A673 (cell line): ENCODE results near the gene FTO. TPM values are rescaled to one million over a fixed set of nuclear protein-coding genes. Genes with fewer than 3 reads are reported as not detected.

Experiments used
- BruUV-seq: library from RNA; stranded (reverse); fragments of 400-500 nt; replicated peaks from 2 replicates; lab custom pipeline; 2021; lab: Mats Ljungman, UMichigan
- CTCF ChIA-PET: fragments of 300-600 bp; sonication (Branson Sonifier 250); formaldehyde crosslinking; loops from one replicate; lab custom pipeline; 2022; ENCODE audit warnings: antibody characterized with exemption; lab: Charles Lee
- POLR2A ChIA-PET: fragments of 300-600 bp; sonication (Branson Sonifier 250); formaldehyde crosslinking; loops from one replicate; lab custom pipeline; 2022; ENCODE audit warnings: antibody characterized with exemption; ENCODE audit not compliant: low non-redundant PET; lab: Charles Lee
- DNase-seq: peaks from one replicate; pipeline ENCODE4 v3.0.0-alpha.2; 2015; ENCODE audit warnings: low spot score
- H3K27ac ChIP-seq: fragments of 200-600 bp; sonication (generic); 2 replicates; pipeline ENCODE4 v1.5.1; 2016; ENCODE audit warnings: mixed run types, low read depth, mild to moderate bottlenecking, mixed read lengths, antibody characterized with exemption, low read length; ENCODE audit not compliant: poor library complexity, severe bottlenecking
- H3K27me3 ChIP-seq: fragments of 200-600 bp; sonication (generic); replicated peaks from 2 replicates; pipeline ENCODE4 v1.6.1; 2017; ENCODE audit warnings: mixed run types, low read depth, mild to moderate bottlenecking, mixed read lengths, antibody characterized with exemption, low read length; ENCODE audit not compliant: insufficient read depth, poor library complexity
- H3K36me3 ChIP-seq: fragments of 200-600 bp; sonication (generic); 2 replicates; pipeline ENCODE4 v1.6.1; 2016; ENCODE audit warnings: mixed run types, mild to moderate bottlenecking, mixed read lengths, antibody characterized with exemption, low read length; ENCODE audit not compliant: insufficient read depth, poor library complexity, severe bottlenecking
- H3K4me1 ChIP-seq: fragments of 200-600 bp; sonication (generic); 2 replicates; pipeline ENCODE4 v1.6.1; 2017; ENCODE audit warnings: mixed run types, mild to moderate bottlenecking, mixed read lengths, antibody characterized with exemption, low read length; ENCODE audit not compliant: insufficient read depth, poor library complexity, severe bottlenecking
- H3K4me3 ChIP-seq: fragments of 200-600 bp; sonication (generic); 2 replicates; pipeline ENCODE4 v1.5.1; 2016; ENCODE audit warnings: low read depth, mixed run types, mild to moderate bottlenecking, mixed read lengths, low read length; ENCODE audit not compliant: poor library complexity, severe bottlenecking
- H3K9me3 ChIP-seq: fragments of 200-600 bp; sonication (generic); 2 replicates; pipeline ENCODE4 v1.6.1; 2016; ENCODE audit warnings: mixed run types, low read depth, mild to moderate bottlenecking, mixed read lengths, antibody characterized with exemption, low read length; ENCODE audit not compliant: poor library complexity, severe bottlenecking
- CTCF ChIP-seq: fragments of 300-800, 200-600 bp; sonication (generic); conservative IDR thresholded peaks from 2 replicates; pipeline ENCODE4 v1.5.1; 2017; ENCODE audit warnings: low read depth, mild to moderate bottlenecking, antibody characterized with exemption, low read length, moderate library complexity, mixed read lengths
- EZH2 ChIP-seq: fragments of 200-600 bp; sonication (generic); IDR thresholded peaks from 2 replicates; pipeline ENCODE4 v1.6.1; 2017; ENCODE audit warnings: borderline replicate concordance, low read depth, mild to moderate bottlenecking, mixed read lengths, antibody characterized with exemption, low read length; ENCODE audit not compliant: poor library complexity, severe bottlenecking
- intact Hi-C: fragments of 100-400 bp; cut with micrococcal nuclease; formaldehyde crosslinking; loops from one replicate; pipeline ENCODE4 v1.10.0; 2022; ENCODE audit not compliant: unreplicated experiment
- total RNA-seq: library from RNA; stranded (reverse); gene quantifications from 2 replicates; pipeline ENCODE4 v1.2.3, GENCODE V29; 2021

The FTO gene
- total RNA-seq, 1 experiment from 2014 or later: 73.4 TPM

GRCh38 chr16:53704445-53704813 is 473 bp downstream of the FTO start:
- intact Hi-C loops: loop anchor here (10.0 kb wide), 2 partner anchors 140 to 1220 kb away; no protein-coding TSS in a partner anchor
- TF ChIP-seq CTCF (no peak), EZH2 (no peak)
- Histone ChIP-seq H3K4me1 (peaks cover 15% of the 10 kb centered on the region), H3K36me3 (no peaks in the 10 kb centered on the region), H3K9me3 (no peaks in the 10 kb centered on the region), H3K27me3 (no peaks in the 10 kb centered on the region), H3K4me3 (peak overlapping the region; percentile 61), H3K27ac (peak overlapping the region; percentile 43)
- CTCF ChIA-PET: interaction anchor here (0.6 kb wide), 1 partner anchor 1775 kb away, joined by 3 read pairs; no protein-coding TSS in a partner anchor
- POLR2A ChIA-PET: no interaction called here
- DNase-seq: no peak
- BruUV-seq: TSS peak; percentile 58

GRCh38 chr16:53707671-53708070 is 3.7 kb downstream of the FTO start:
- Histone ChIP-seq H3K27ac (no peak overlapping the region), H3K36me3 (no peaks in the 10 kb centered on the region), H3K27me3 (no peaks in the 10 kb centered on the region), H3K9me3 (no peaks in the 10 kb centered on the region), H3K4me1 (peaks cover 15% of the 10 kb centered on the region), H3K4me3 (no peak overlapping the region)
- intact Hi-C loops: loop anchor here (10.0 kb wide), 2 partner anchors 137 to 1217 kb away; no protein-coding TSS in a partner anchor
- ChIA-PET POLR2A (no interaction called here), CTCF (no interaction called here)
- DNase-seq: peak; percentile 33
- TF ChIP-seq EZH2 (no peak), CTCF (no peak)
- BruUV-seq: no TSS peak

- intact Hi-C loops: loop anchor here (10.0 kb wide), 2 partner anchors 136 to 1216 kb away; no protein-coding TSS in a partner anchor
- ChIA-PET CTCF (no interaction called here), POLR2A (no interaction called here)
- Histone ChIP-seq H3K9me3 (no peaks in the 10 kb centered on the region), H3K27ac (no peak overlapping the region), H3K4me1 (peaks cover 9% of the 10 kb centered on the region), H3K4me3 (no peak overlapping the region), H3K27me3 (no peaks in the 10 kb centered on the region), H3K36me3 (no peaks in the 10 kb centered on the region)
- DNase-seq: no peak
- no peak for TF ChIP-seq CTCF
- no peak for TF ChIP-seq EZH2
- BruUV-seq: no TSS peak
Observed at GRCh38 chr16:53708490-53708889, 4.5 kb downstream of the FTO start.
